HepG2 (cell line): ENCODE data around the gene TSPAN7. TPM values are rescaled to one million over a fixed set of nuclear protein-coding genes. Genes with fewer than 3 reads are reported as not detected.

Experiments
- ATAC-seq: fragments of 200-7000 bp; cut with Tn5 transposase; 3 replicates; pipeline ENCODE4 v1.9.1; 2020; ENCODE audit warnings: mild to moderate bottlenecking, moderate library complexity
- BruUV-seq: library from RNA; stranded (reverse); fragments of 400-500 nt; replicated peaks from 2 replicates; lab custom pipeline; 2021; lab: Mats Ljungman, UMichigan
- CTCF ChIA-PET: fragments of 300-600 bp; formaldehyde crosslinking; extraction: SDS; loops from one replicate; lab custom pipeline; 2021; ENCODE audit warnings: low total read pairs, inconsistent platforms, low intra/inter-chr PET ratio; lab: Yijun Ruan, JAX
- POLR2A ChIA-PET: fragments of 350-600 bp; sonication (Branson Sonifier 250); formaldehyde crosslinking; loops from one replicate; lab custom pipeline; 2020; ENCODE audit warnings: antibody characterized with exemption, inconsistent platforms; lab: Yijun Ruan, JAX
- DNase-seq: peaks from one replicate; pipeline ENCODE4 v3.0.0-alpha.2; 2015; ENCODE audit warnings: low spot score
- FAIRE-seq: peaks from 3 replicates; lab custom pipeline; 2011; peaks lifted over from hg19 to GRCh38; lab: Jason Lieb, UNC
- H2AFZ ChIP-seq: one replicate; pipeline ENCODE4 v1.6.1; 2011; ENCODE audit warnings: low read length, inconsistent platforms
- H3K27ac ChIP-seq: fragments of 300-600 bp; 3 replicates; pipeline ENCODE4 v1.8.0; 2011; ENCODE audit warnings: mixed run types, mild to moderate bottlenecking, mixed read lengths, low read length, inconsistent platforms; ENCODE audit not compliant: insufficient read depth; ENCODE audit errors: extremely low read length
- H3K27me3 ChIP-seq, 2 experiments: fragments of 200-600 bp in 1 of 2; 2 replicates in 1 of 2; 3 replicates in 1 of 2; pipeline versions ENCODE4 v1.6.0 to v1.8.0; 2011; ENCODE audit warnings: low read length in 2 of 2, mild to moderate bottlenecking in 2 of 2, moderate library complexity in 2 of 2, inconsistent platforms in 1 of 2; ENCODE audit not compliant: insufficient read depth in 2 of 2, control insufficient read depth in 1 of 2
- H3K36me3 ChIP-seq, 2 experiments: fragments of 200-600 bp in 1 of 2; replicated peaks in 1 of 2; 2 replicates in 1 of 2; 3 replicates in 1 of 2; pipeline versions ENCODE4 v1.5.1 to v1.8.0; 2011; ENCODE audit warnings: low read length in 2 of 2, inconsistent platforms in 1 of 2; ENCODE audit not compliant: insufficient read depth in 2 of 2, control insufficient read depth in 1 of 2
- H3K4me1 ChIP-seq: 2 replicates; pipeline ENCODE4 v1.5.1; 2012; ENCODE audit warnings: low read length, inconsistent platforms; ENCODE audit not compliant: insufficient read depth
- H3K4me2 ChIP-seq: 2 replicates; pipeline ENCODE4 v1.6.0; 2011; ENCODE audit warnings: low read depth, low read length, inconsistent platforms
- H3K4me3 ChIP-seq, 3 experiments: fragments of 200-600 bp in 1 of 3; sonication (generic), shearing (Covaris generic) in 1 of 3; replicated peaks in 1 of 3; 2 replicates each; pipeline ENCODE4 v1.5.1; 2011 to 2016; ENCODE audit warnings: low read length in 3 of 3, inconsistent platforms in 2 of 3, low read depth in 2 of 3, mild to moderate bottlenecking in 2 of 3, control low read depth in 1 of 3, mixed read lengths in 1 of 3; ENCODE audit not compliant: insufficient read depth in 1 of 3
- H3K79me2 ChIP-seq: one replicate; pipeline ENCODE4 v1.6.1; 2011; ENCODE audit warnings: low read length, inconsistent platforms; ENCODE audit not compliant: insufficient read depth
- H3K9ac ChIP-seq: 2 replicates; pipeline ENCODE4 v1.6.0; 2011; ENCODE audit warnings: mild to moderate bottlenecking, low read depth, low read length, inconsistent platforms; ENCODE audit not compliant: insufficient read depth
- H3K9me3 ChIP-seq: 2 replicates; pipeline ENCODE4 v1.5.1; 2012; ENCODE audit warnings: mild to moderate bottlenecking, low read length
- H4K20me1 ChIP-seq: 2 replicates; pipeline ENCODE4 v1.6.0; 2011; ENCODE audit warnings: inconsistent platforms, mild to moderate bottlenecking, low read length, moderate library complexity; ENCODE audit not compliant: insufficient read depth
- ATAD3A ChIP-seq: sonication (generic); formaldehyde crosslinking; IDR thresholded peaks from 2 replicates; pipeline ENCODE4 v1.4.0; 2020; ENCODE audit warnings: missing genetic modification reagents
- ATRX ChIP-seq: sonication (generic); formaldehyde crosslinking; IDR thresholded peaks from 2 replicates; pipeline ENCODE4 v1.4.0; 2020; ENCODE audit warnings: missing genetic modification reagents, borderline replicate concordance
- BORCS8-MEF2B ChIP-seq: sonication (generic); formaldehyde crosslinking; IDR thresholded peaks from 2 replicates; pipeline ENCODE4 v1.8.0; 2022; ENCODE audit warnings: mild to moderate bottlenecking, missing genetic modification reagents
- DDIT3 ChIP-seq: sonication (generic); formaldehyde crosslinking; IDR thresholded peaks from 2 replicates; pipeline ENCODE4 v1.4.0; 2020; ENCODE audit warnings: mild to moderate bottlenecking, missing genetic modification reagents
- GATA4 ChIP-seq: sonication (generic); IDR thresholded peaks from 2 replicates; pipeline ENCODE4 v1.6.1; 2016; ENCODE audit warnings: antibody characterized with exemption, low read depth, borderline replicate concordance
- HES4 ChIP-seq: sonication (generic); formaldehyde crosslinking; IDR thresholded peaks from 2 replicates; pipeline ENCODE4 v1.9.0; 2021; ENCODE audit warnings: mild to moderate bottlenecking, missing genetic modification reagents, borderline replicate concordance
- NR2F1 ChIP-seq, 2 experiments: fragments of 450-650 bp in 1 of 2; formaldehyde crosslinking in 1 of 2; IDR thresholded peaks; 2 replicates each; pipeline versions ENCODE4 v1.5.0 to v1.6.1; 2016 to 2020; ENCODE audit warnings: mild to moderate bottlenecking in 1 of 2, missing compliant biosample characterization in 1 of 2, missing genetic modification reagents in 1 of 2, moderate library complexity in 1 of 2
- POLR2AphosphoS2 ChIP-seq: IDR thresholded peaks from 2 replicates; pipeline ENCODE4 v1.6.1; 2011; ENCODE audit warnings: low read depth, low read length, improper control_type of control experiment
- ZBTB1 ChIP-seq: sonication (generic); formaldehyde crosslinking; IDR thresholded peaks from 2 replicates; pipeline ENCODE4 v1.4.0; 2020; ENCODE audit warnings: missing genetic modification reagents, borderline replicate concordance
- ZNF329 ChIP-seq: sonication (generic); formaldehyde crosslinking; IDR thresholded peaks from 2 replicates; pipeline ENCODE4 v1.9.0; 2021; ENCODE audit warnings: low read depth, mild to moderate bottlenecking, missing genetic modification reagents
- ZNF335 ChIP-seq: sonication (generic); formaldehyde crosslinking; IDR thresholded peaks from 2 replicates; pipeline ENCODE4 v1.4.0; 2020; ENCODE audit warnings: missing genetic modification reagents
- ZNF350 ChIP-seq: sonication (generic); formaldehyde crosslinking; IDR thresholded peaks from 2 replicates; pipeline ENCODE4 v1.4.0; 2020; ENCODE audit warnings: mild to moderate bottlenecking, low read depth, missing genetic modification reagents, borderline replicate concordance
- ZNF549 ChIP-seq: sonication (generic); formaldehyde crosslinking; IDR thresholded peaks from 2 replicates; pipeline ENCODE4 v1.5.0; 2020; ENCODE audit warnings: missing genetic modification reagents
- ZNF614 ChIP-seq: IDR thresholded peaks from 2 replicates; pipeline ENCODE4 v1.6.1; 2018; ENCODE audit warnings: missing biosample characterization, missing genetic modification reagents, inconsistent platforms, borderline replicate concordance
- ZNF672 ChIP-seq: sonication (generic); formaldehyde crosslinking; IDR thresholded peaks from 2 replicates; pipeline ENCODE4 v1.8.1; 2022; ENCODE audit warnings: missing genetic modification reagents
- ZNF891 ChIP-seq: sonication (generic); formaldehyde crosslinking; IDR thresholded peaks from 2 replicates; pipeline ENCODE4 v1.5.0; 2020; ENCODE audit warnings: mild to moderate bottlenecking, missing genetic modification reagents
- WGBS: methylation state at CpG from one replicate; pipeline ENCODE4 v1.1.6; 2017; ENCODE audit warnings: low lambda C conversion rate; 5-methylcytosine and 5-hydroxymethylcytosine counted together
- in situ Hi-C: cut with HindIII; loops from 2 replicates; pipeline ENCODE4 v1.10.0; 2017; ENCODE audit warnings: low pct_unique_long_range_greater_than_20kb; ENCODE audit not compliant: extremely low pct_ligation_motif_present
- intact Hi-C: fragments of 100-400 bp; cut with micrococcal nuclease; formaldehyde crosslinking; loops from one replicate; pipeline ENCODE4 v1.10.0; 2022; ENCODE audit not compliant: unreplicated experiment
- polyA plus RNA-seq, 8 experiments: library from polyadenylated mRNA; depleted of rRNA in 3 of 8; stranded (reverse) in 7 of 8; unstranded in 1 of 8; fragments of >200 nt; fragmentation: Illumina TruSeq in 4 of 8; extraction: Trizol in 4 of 8; gene quantifications; 2 replicates each; pipeline versions ENCODE4 v1.2.1 to v1.2.3, GENCODE V29; 2011 to 2016; ENCODE audit warnings: low read depth in 4 of 8, missing spikeins in 1 of 8, mixed read lengths in 1 of 8; ENCODE audit not compliant: insufficient read depth in 1 of 8
- total RNA-seq, 5 experiments: library from RNA; depleted of rRNA; stranded (reverse); fragments of >200 nt; fragmentation: Illumina TruSeq; extraction: Trizol; gene quantifications; 2 replicates each; pipeline ENCODE4 v1.2.3, GENCODE V29; 2016; ENCODE audit warnings: low read depth in 1 of 5
- TF ChIP-seq, protein P1 (sequence below): sonication (generic); formaldehyde crosslinking; IDR thresholded peaks from 2 replicates; pipeline ENCODE4 v1.5.1; 2020; ENCODE audit warnings: missing genetic modification reagents, mild to moderate bottlenecking, borderline replicate concordance
- TF ChIP-seq, protein P2 (sequence below): sonication (generic); formaldehyde crosslinking; IDR thresholded peaks from 2 replicates; pipeline ENCODE4 v1.8.0; 2022; ENCODE audit warnings: mild to moderate bottlenecking, missing genetic modification reagents, moderate library complexity

The TSPAN7 gene
- total and polyA plus RNA-seq, 2 of the 13 experiments (the other 11 are each of a cell fraction or from before 2014, with no cell fraction given): 21.4 to 47.1 TPM

GRCh38 chrX:38718311-38718710 is 157.0 kb downstream of the TSPAN7 start:
- FAIRE-seq: no peak
- CTCF ChIA-PET: interaction anchor here (1.5 kb wide), 1 partner anchor 91 kb away, joined by 4 read pairs; no protein-coding TSS in a partner anchor

More at GRCh38 chrX:38718311-38718710, 157.0 kb downstream of the TSPAN7 start:
- H3K9ac ChIP-seq: no peak overlapping the region
- H3K27ac ChIP-seq: no peak overlapping the region
- TF ChIP-seq, protein P1, sequence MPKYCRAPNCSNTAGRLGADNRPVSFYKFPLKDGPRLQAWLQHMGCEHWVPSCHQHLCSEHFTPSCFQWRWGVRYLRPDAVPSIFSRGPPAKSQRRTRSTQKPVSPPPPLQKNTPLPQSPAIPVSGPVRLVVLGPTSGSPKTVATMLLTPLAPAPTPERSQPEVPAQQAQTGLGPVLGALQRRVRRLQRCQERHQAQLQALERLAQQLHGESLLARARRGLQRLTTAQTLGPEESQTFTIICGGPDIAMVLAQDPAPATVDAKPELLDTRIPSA (CRISPR knock-in tag): no peak
- TF ChIP-seq ZBTB1: no peak
- TF ChIP-seq DDIT3 (CRISPR knock-in tag): no peak
- no peak for TF ChIP-seq ZNF672 (CRISPR knock-in tag)
- no peak for TF ChIP-seq POLR2AphosphoS2
- no peak for TF ChIP-seq ATAD3A (CRISPR knock-in tag)
- TF ChIP-seq ZNF350 (CRISPR knock-in tag): no peak
- no peak for TF ChIP-seq GATA4
- TF ChIP-seq HES4 (CRISPR knock-in tag): no peak
- TF ChIP-seq BORCS8-MEF2B (CRISPR knock-in tag): no peak
- TF ChIP-seq ATRX (CRISPR knock-in tag): no peak
- TF ChIP-seq ZNF335 (CRISPR knock-in tag): no peak
- TF ChIP-seq ZNF891 (CRISPR knock-in tag): no peak
- TF ChIP-seq, protein P2, sequence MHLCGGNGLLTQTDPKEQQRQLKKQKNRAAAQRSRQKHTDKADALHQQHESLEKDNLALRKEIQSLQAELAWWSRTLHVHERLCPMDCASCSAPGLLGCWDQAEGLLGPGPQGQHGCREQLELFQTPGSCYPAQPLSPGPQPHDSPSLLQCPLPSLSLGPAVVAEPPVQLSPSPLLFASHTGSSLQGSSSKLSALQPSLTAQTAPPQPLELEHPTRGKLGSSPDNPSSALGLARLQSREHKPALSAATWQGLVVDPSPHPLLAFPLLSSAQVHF (CRISPR knock-in tag): no peak
- TF ChIP-seq ZNF549 (CRISPR knock-in tag): no peak
- no peak for TF ChIP-seq ZNF329 (CRISPR knock-in tag)
- no peak for TF ChIP-seq NR2F1 (CRISPR knock-in tag; IDR thresholded peaks at IDR 0.05)
- TF ChIP-seq ZNF614 (CRISPR knock-in tag): no peak
- no peaks in the 10 kb centered on the region for H3K9me3 ChIP-seq
- no peaks in the 10 kb centered on the region for H3K27me3 ChIP-seq
- WGBS: 0% methylated on average over 1 of the region's 1 CpG
- no peak overlapping the region for H2AFZ ChIP-seq
- H3K4me1 ChIP-seq: no peaks in the 10 kb centered on the region
- in situ Hi-C loops: no loop called here
- BruUV-seq: no TSS peak
- H3K4me3 ChIP-seq: no peak overlapping the region
- H3K79me2 ChIP-seq: no peaks in the 10 kb centered on the region
- POLR2A ChIA-PET: no interaction called here
- H4K20me1 ChIP-seq: no peaks in the 10 kb centered on the region
- intact Hi-C loops: loop anchor here (1.0 kb wide), 1 partner anchor 434 kb away; no protein-coding TSS in a partner anchor
- H3K4me2 ChIP-seq: no peak overlapping the region
- ATAC-seq (no peak), DNase-seq (no peak)
- no peaks in the 10 kb centered on the region for H3K36me3 ChIP-seq
